AG04449 (cell line): Measurements from ENCODE around the gene SCN8A.

ENCODE experiments used
- CTCF ChIA-PET: fragments of 350-600 bp; formaldehyde crosslinking; extraction: SDS; loops from one replicate; lab custom pipeline; 2021; ENCODE audit warnings: antibody characterized with exemption; lab: Yijun Ruan, JAX
- POLR2A ChIA-PET: fragments of 400-600, 350-600 bp; formaldehyde crosslinking; extraction: SDS; loops from one replicate; lab custom pipeline; 2020; ENCODE audit warnings: antibody characterized with exemption, inconsistent platforms; lab: Yijun Ruan, JAX
- DNase-seq: peaks from one replicate; pipeline ENCODE4 v3.0.0-alpha.2; 2010; ENCODE audit warnings: low read depth, low spot score
- H3K4me3 ChIP-seq: 2 replicates; pipeline ENCODE4 v1.5.1; 2011; ENCODE audit warnings: low read depth, mild to moderate bottlenecking, control low read depth, low read length
- CTCF ChIP-seq: IDR thresholded peaks from one replicate; pipeline ENCODE4 v1.5.1; 2011; ENCODE audit warnings: mild to moderate bottlenecking, moderate library complexity, low read length, control low read depth, inconsistent platforms; ENCODE audit not compliant: insufficient read depth; ENCODE audit errors: missing control alignments

The SCN8A gene

GRCh38 chr12:51766067-51766676 lies 175.1 kb downstream of the SCN8A start:
- H3K4me3 ChIP-seq = no peak overlapping the region
- no peak for TF ChIP-seq CTCF
- ChIA-PET CTCF (no interaction called here), POLR2A (no interaction called here)
- no peak for DNase-seq

- no peak overlapping the region for H3K4me3 ChIP-seq
- no peak for TF ChIP-seq CTCF
- ChIA-PET POLR2A (no interaction called here), CTCF (interaction anchor here (1.1 kb wide), 1 partner anchor 9 kb away, joined by 4 read pairs; no protein-coding TSS in a partner anchor)
- DNase-seq = no peak
Measured at GRCh38 chr12:51771008-51771407, 180.0 kb downstream of the SCN8A start.

GRCh38 chr12:51773145-51773869 lies 182.3 kb downstream of the SCN8A start:
- no peak for TF ChIP-seq CTCF
- ChIA-PET CTCF (interaction anchor here (1.2 kb wide), 1 partner anchor 16 kb away, joined by 3 read pairs; no protein-coding TSS in a partner anchor), POLR2A (no interaction called here)
- no peak overlapping the region for H3K4me3 ChIP-seq
- DNase-seq = peak; percentile 53

GRCh38 chr12:51774933-51775332 lies 183.9 kb downstream of the SCN8A start:
- no peak overlapping the region for H3K4me3 ChIP-seq
- POLR2A ChIA-PET = no interaction called here
- no peak for DNase-seq
- no peak for TF ChIP-seq CTCF
- CTCF ChIA-PET = interaction anchor here (1.9 kb wide), 1 partner anchor 11 kb away, joined by 7 read pairs; no protein-coding TSS in a partner anchor

GRCh38 chr12:51777457-51777856 lies 186.4 kb downstream of the SCN8A start:
- no peak for DNase-seq
- POLR2A ChIA-PET = no interaction called here
- CTCF ChIA-PET = no interaction called here
- no peak for TF ChIP-seq CTCF
- H3K4me3 ChIP-seq = no peak overlapping the region

- DNase-seq = no peak
- ChIA-PET CTCF (no interaction called here), POLR2A (no interaction called here)
- no peak for TF ChIP-seq CTCF
- no peak overlapping the region for H3K4me3 ChIP-seq
Measured at GRCh38 chr12:51777973-51778372, 186.9 kb downstream of the SCN8A start.
